SK-N-SH (cell line): ENCODE measurements around the gene BCAR1. TPM values are rescaled to one million over a fixed set of nuclear protein-coding genes. Genes with fewer than 3 reads are reported as not detected.

Experiments used
- CTCF ChIA-PET: fragments of 300-600, 350-600 bp; formaldehyde crosslinking; extraction: SDS; loops from one replicate; lab custom pipeline; 2021; lab: Yijun Ruan, JAX
- POLR2A ChIA-PET: fragments of 350-600 bp; sonication (Branson Sonifier 250); formaldehyde crosslinking; extraction: SDS; loops from one replicate; lab custom pipeline; 2020; ENCODE audit warnings: antibody characterized with exemption, inconsistent platforms; lab: Yijun Ruan, JAX
- DNase-seq: peaks from one replicate; pipeline ENCODE4 v3.0.0; 2012
- H2AFZ ChIP-seq: fragments of 200-600 bp; sonication (generic); 2 replicates; pipeline ENCODE4 v1.8.1; 2016; ENCODE audit warnings: antibody characterized with exemption, mild to moderate bottlenecking, low read depth
- H3F3A ChIP-seq: fragments of 200-600 bp; sonication (generic); replicated peaks from 2 replicates; pipeline ENCODE3; 2016; ENCODE audit warnings: antibody characterized with exemption, mild to moderate bottlenecking; ENCODE audit not compliant: insufficient read depth
- H3K27ac ChIP-seq, 2 experiments: fragments of 200-500 bp in 1 of 2; fragments of 200-600 bp in 1 of 2; sonication (Bioruptor generic) in 1 of 2; sonication (generic), shearing (Covaris generic) in 1 of 2; 2 replicates each; pipeline versions ENCODE4 v1.5.1 to v1.6.1; 2014 to 2016; ENCODE audit warnings: low read depth in 2 of 2, inconsistent platforms in 1 of 2, low read length in 1 of 2, mild to moderate bottlenecking in 1 of 2, mixed read lengths in 1 of 2
- H3K27me3 ChIP-seq: fragments of 200-600 bp; sonication (generic), shearing (Covaris generic); 2 replicates; pipeline ENCODE4 v1.6.1; 2016; ENCODE audit warnings: mixed run types; ENCODE audit not compliant: insufficient read depth
- H3K36me3 ChIP-seq, 2 experiments: fragments of 200-500 bp in 1 of 2; fragments of 200-600 bp in 1 of 2; sonication (Bioruptor generic) in 1 of 2; sonication (generic) in 1 of 2; replicated peaks in 1 of 2; 2 replicates each; pipeline versions ENCODE3 to v1.5.1; 2014 to 2016; ENCODE audit warnings: low read length in 1 of 2, mild to moderate bottlenecking in 1 of 2; ENCODE audit not compliant: insufficient read depth in 2 of 2, control insufficient read depth in 1 of 2
- H3K4me1 ChIP-seq, 2 experiments: fragments of 200-500 bp in 1 of 2; fragments of 200-600 bp in 1 of 2; sonication (Bioruptor generic) in 1 of 2; sonication (generic), shearing (Covaris generic) in 1 of 2; 2 replicates each; pipeline versions ENCODE4 v1.5.1 to v1.6.1; 2014 to 2016; ENCODE audit warnings: low read depth in 1 of 2, low read length in 1 of 2, mixed run types in 1 of 2; ENCODE audit not compliant: insufficient read depth in 2 of 2, control insufficient read depth in 1 of 2
- H3K4me2 ChIP-seq: fragments of 200-600 bp; sonication (generic), shearing (Covaris generic); 2 replicates; pipeline ENCODE4 v1.6.1; 2017; ENCODE audit warnings: mixed run types
- H3K4me3 ChIP-seq, 2 experiments: fragments of 200-500 bp in 1 of 2; fragments of 200-600 bp in 1 of 2; sonication (Bioruptor generic) in 1 of 2; sonication (generic), shearing (Covaris generic) in 1 of 2; 2 replicates each; pipeline versions ENCODE4 v1.5.1 to v1.8.1; 2014 to 2016; ENCODE audit warnings: low read depth in 2 of 2, inconsistent platforms in 1 of 2, low read length in 1 of 2, mild to moderate bottlenecking in 1 of 2, mixed read lengths in 1 of 2, moderate library complexity in 1 of 2
- H3K79me2 ChIP-seq: fragments of 200-600 bp; sonication (generic); 2 replicates; pipeline ENCODE4 v1.8.1; 2017; ENCODE audit warnings: mild to moderate bottlenecking; ENCODE audit not compliant: insufficient read depth
- H3K9ac ChIP-seq: fragments of 200-600 bp; sonication (generic); 2 replicates; pipeline ENCODE4 v1.6.1; 2017; ENCODE audit warnings: mixed run types
- H3K9me2 ChIP-seq: fragments of 200-600 bp; sonication (generic); 2 replicates; pipeline ENCODE4 v1.6.1; 2017; ENCODE audit warnings: mixed run types
- H3K9me3 ChIP-seq: fragments of 200-600 bp; sonication (generic); 2 replicates; pipeline ENCODE4 v1.6.1; 2017; ENCODE audit warnings: mixed run types, mild to moderate bottlenecking, moderate library complexity
- H4K20me1 ChIP-seq: fragments of 200-600 bp; sonication (generic); 2 replicates; pipeline ENCODE4 v1.6.1; 2017; ENCODE audit warnings: mild to moderate bottlenecking, mixed run types; ENCODE audit not compliant: insufficient read depth
- EZH2phosphoT487 ChIP-seq: fragments of 200-600 bp; sonication (generic); IDR thresholded peaks from 2 replicates; pipeline ENCODE4 v1.6.1; 2017; ENCODE audit warnings: low read depth, mixed run types, mild to moderate bottlenecking, antibody characterized with exemption, moderate library complexity, borderline replicate concordance
- FOSL2 ChIP-seq: IDR thresholded peaks from 2 replicates; pipeline ENCODE4 v1.4.0; 2012; ENCODE audit warnings: low read depth, mild to moderate bottlenecking, moderate library complexity, borderline replicate concordance
- FOXJ3 ChIP-seq: sonication (generic); formaldehyde crosslinking; IDR thresholded peaks from 2 replicates; pipeline ENCODE4 v1.5.1; 2020; ENCODE audit warnings: mild to moderate bottlenecking, missing genetic modification reagents
- FOXM1 ChIP-seq: IDR thresholded peaks from 2 replicates; pipeline ENCODE4 v1.4.0; 2012; ENCODE audit warnings: low read depth, mild to moderate bottlenecking
- GATA2 ChIP-seq: sonication (generic); formaldehyde crosslinking; IDR thresholded peaks from 2 replicates; pipeline ENCODE4 v1.5.0; 2020; ENCODE audit warnings: mild to moderate bottlenecking, missing genetic modification reagents
- MEF2A ChIP-seq: IDR thresholded peaks from 2 replicates; pipeline ENCODE4 v1.4.0; 2012; ENCODE audit warnings: low read depth, borderline replicate concordance
- NRF1 ChIP-seq: IDR thresholded peaks from 2 replicates; pipeline ENCODE4 v1.6.1; 2012; ENCODE audit warnings: low read depth, mild to moderate bottlenecking, low read length
- PBX3 ChIP-seq: IDR thresholded peaks from 2 replicates; pipeline ENCODE4; 2012
- REST ChIP-seq: IDR thresholded peaks from 2 replicates; pipeline ENCODE4 v1.6.1; 2012; ENCODE audit warnings: mild to moderate bottlenecking, low read depth, low read length, moderate library complexity
- RXRA ChIP-seq: IDR thresholded peaks from 2 replicates; pipeline ENCODE4 v1.4.0; 2012; ENCODE audit warnings: low read depth, mild to moderate bottlenecking, borderline replicate concordance
- SMC3 ChIP-seq: IDR thresholded peaks from 2 replicates; pipeline ENCODE4 v1.6.1; 2012; ENCODE audit warnings: low read depth, low read length, improper control_type of control experiment
- TAF1 ChIP-seq: IDR thresholded peaks from 2 replicates; pipeline ENCODE4 v1.6.1; 2012; ENCODE audit warnings: low read depth, mild to moderate bottlenecking, low read length, moderate library complexity, borderline replicate concordance
- TEAD4 ChIP-seq: IDR thresholded peaks from 2 replicates; pipeline ENCODE4 v1.4.0; 2012; ENCODE audit warnings: mild to moderate bottlenecking, borderline replicate concordance; ENCODE audit not compliant: insufficient read depth
- USF2 ChIP-seq: fragments of 150-350 bp; IDR thresholded peaks from 2 replicates; pipeline ENCODE4 v1.6.1; 2017; ENCODE audit warnings: antibody characterized with exemption, low read length, low read depth, borderline replicate concordance
- ZBTB33 ChIP-seq: IDR thresholded peaks from 2 replicates; pipeline ENCODE4 v1.4.0; 2012; ENCODE audit warnings: low read depth, borderline replicate concordance
- WGBS: methylation state at CpG from one replicate; pipeline ENCODE4 v1.1.6; 2017; ENCODE audit warnings: low lambda C conversion rate; 5-methylcytosine and 5-hydroxymethylcytosine counted together
- polyA plus RNA-seq, 3 experiments: library from polyadenylated mRNA; depleted of rRNA; stranded (reverse); fragments of >200 nt; gene quantifications; 2 replicates each; pipeline ENCODE4 v1.2.3, GENCODE V29; 2012
- TF ChIP-seq, protein P1 (sequence below): fragments of 150-350 bp; IDR thresholded peaks from 2 replicates; pipeline ENCODE4 v1.6.1; 2016; ENCODE audit warnings: mild to moderate bottlenecking, low read depth, low read length
- TF ChIP-seq, protein P2 (sequence below): fragments of 200-600 bp; sonication (generic); IDR thresholded peaks from 2 replicates; pipeline ENCODE4 v1.6.1; 2017; ENCODE audit warnings: antibody characterized with exemption, mild to moderate bottlenecking, moderate library complexity

Gene BCAR1
- polyA plus RNA-seq, 1 of the 3 experiments (the other 2 are of a cell fraction): 45.1 TPM

DNA sequence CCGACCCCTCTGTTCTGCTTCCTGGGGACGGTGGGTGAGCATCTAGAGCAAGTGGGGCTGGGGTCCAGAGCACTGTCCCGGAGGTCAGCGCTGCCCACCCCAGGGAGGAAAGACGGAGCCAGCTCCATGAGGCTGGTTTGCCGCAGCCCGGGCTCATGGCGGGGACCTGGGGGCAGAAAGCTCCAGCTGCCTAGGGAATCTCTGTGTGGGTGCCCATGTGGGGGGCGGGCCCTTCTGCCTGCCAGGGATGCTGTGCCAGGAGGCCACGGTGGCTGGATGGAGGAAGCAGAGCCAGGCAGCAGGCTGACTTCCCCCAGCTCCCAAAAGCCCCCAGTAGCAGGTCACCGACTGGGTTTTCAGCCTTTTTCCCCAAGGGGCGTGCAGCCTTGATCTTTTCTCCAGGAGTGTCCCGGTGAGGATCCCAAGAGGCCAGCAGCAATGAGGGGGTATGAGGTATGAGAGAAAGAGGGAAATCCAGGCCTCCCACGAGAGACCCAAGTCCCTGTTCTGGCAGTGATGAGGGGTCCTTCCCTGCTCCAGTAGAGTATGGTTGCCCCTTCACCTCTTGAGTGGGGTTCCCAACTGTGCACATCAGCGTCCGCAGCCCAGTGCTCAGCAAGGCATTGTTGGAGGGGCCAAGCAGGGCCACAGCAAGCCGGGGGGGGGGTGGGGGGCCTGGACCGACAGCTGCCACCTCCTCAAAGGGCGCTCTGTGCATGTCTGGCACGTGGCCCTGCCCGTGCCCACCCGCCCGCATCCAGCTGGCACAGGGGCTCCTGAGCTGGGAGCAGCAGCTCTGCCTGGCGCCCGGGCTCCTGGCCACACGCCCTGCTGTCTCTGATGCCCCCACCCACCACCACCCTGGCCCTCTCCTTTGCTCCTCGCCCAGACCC lies 15.6 kb upstream of the BCAR1 start:
- Histone ChIP-seq H3K4me1 (peaks cover 28 to 49% of the 10 kb centered on the region in 2 experiments), H2AFZ (no peak overlapping the region), H3K9ac (no peak overlapping the region; the same call in 1 of the 2 replicates), H3K9me2 (no peaks in the 10 kb centered on the region), H3K4me2 (peak overlapping the region; percentile 93; the same call in 1 of the 2 replicates), H3K27me3 (no peaks in the 10 kb centered on the region), H3K36me3 (peaks cover 5 to 6% of the 10 kb centered on the region in 2 experiments)
- WGBS: 84% methylated on average over 13 of the region's 27 CpGs
- TF ChIP-seq USF2 (no peak), EZH2phosphoT487 (no peak), MEF2A (no peak), FOXJ3 (CRISPR knock-in tag) (no peak), PBX3 (no peak), NRF1 (no peak), TEAD4 (no peak), GATA2 (CRISPR knock-in tag) (no peak), RXRA (no peak), FOSL2 (no peak), FOXM1 (no peak), SMC3 (no peak), TAF1 (no peak), REST (no peak), ZBTB33 (no peak)
- TF ChIP-seq, protein P1, sequence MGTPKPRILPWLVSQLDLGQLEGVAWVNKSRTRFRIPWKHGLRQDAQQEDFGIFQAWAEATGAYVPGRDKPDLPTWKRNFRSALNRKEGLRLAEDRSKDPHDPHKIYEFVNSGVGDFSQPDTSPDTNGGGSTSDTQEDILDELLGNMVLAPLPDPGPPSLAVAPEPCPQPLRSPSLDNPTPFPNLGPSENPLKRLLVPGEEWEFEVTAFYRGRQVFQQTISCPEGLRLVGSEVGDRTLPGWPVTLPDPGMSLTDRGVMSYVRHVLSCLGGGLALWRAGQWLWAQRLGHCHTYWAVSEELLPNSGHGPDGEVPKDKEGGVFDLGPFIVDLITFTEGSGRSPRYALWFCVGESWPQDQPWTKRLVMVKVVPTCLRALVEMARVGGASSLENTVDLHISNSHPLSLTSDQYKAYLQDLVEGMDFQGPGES: no peak
- TF ChIP-seq, protein P2, sequence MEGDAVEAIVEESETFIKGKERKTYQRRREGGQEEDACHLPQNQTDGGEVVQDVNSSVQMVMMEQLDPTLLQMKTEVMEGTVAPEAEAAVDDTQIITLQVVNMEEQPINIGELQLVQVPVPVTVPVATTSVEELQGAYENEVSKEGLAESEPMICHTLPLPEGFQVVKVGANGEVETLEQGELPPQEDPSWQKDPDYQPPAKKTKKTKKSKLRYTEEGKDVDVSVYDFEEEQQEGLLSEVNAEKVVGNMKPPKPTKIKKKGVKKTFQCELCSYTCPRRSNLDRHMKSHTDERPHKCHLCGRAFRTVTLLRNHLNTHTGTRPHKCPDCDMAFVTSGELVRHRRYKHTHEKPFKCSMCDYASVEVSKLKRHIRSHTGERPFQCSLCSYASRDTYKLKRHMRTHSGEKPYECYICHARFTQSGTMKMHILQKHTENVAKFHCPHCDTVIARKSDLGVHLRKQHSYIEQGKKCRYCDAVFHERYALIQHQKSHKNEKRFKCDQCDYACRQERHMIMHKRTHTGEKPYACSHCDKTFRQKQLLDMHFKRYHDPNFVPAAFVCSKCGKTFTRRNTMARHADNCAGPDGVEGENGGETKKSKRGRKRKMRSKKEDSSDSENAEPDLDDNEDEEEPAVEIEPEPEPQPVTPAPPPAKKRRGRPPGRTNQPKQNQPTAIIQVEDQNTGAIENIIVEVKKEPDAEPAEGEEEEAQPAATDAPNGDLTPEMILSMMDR: no peak
- TF ChIP-seq, all 33 proteins: peak for 0
- Histone ChIP-seq H4K20me1 (peaks cover 28% of the 10 kb centered on the region), H3F3A (peaks cover 3% of the 10 kb centered on the region), H3K27ac (no peak overlapping the region; a peak in 1 of 4 replicates), H3K9me3 (no peaks in the 10 kb centered on the region), H3K4me3 (peak overlapping the region; percentile 92 to 95; a peak in 3 of 4 replicates), H3K79me2 (peaks cover 47% of the 10 kb centered on the region)
- POLR2A ChIA-PET: no interaction called here
- CTCF ChIA-PET: interaction anchor here (0.8 to 1.4 kb wide), 4 partner anchors 14 to 118 kb away, joined by 3 to 5 read pairs (median 4); no protein-coding TSS in a partner anchor
- peak; percentile 50 for DNase-seq
